HG02943 (cell line): ENCODE measurements around the gene GOLGA6D.
"Not testable (repeated sequence)": the region's sequence is repeated elsewhere in the genome, so short reads cannot be mapped to it uniquely, and the experiment has no call there.

Source experiments
- ATAC-seq: cut with Tn5 transposase; IDR thresholded peaks from one replicate; pipeline ENCODE4 v1.9.1; 2021; ENCODE audit warnings: mild to moderate bottlenecking, low read depth, moderate library complexity; ENCODE audit not compliant: unreplicated experiment

The GOLGA6D gene, protein sequence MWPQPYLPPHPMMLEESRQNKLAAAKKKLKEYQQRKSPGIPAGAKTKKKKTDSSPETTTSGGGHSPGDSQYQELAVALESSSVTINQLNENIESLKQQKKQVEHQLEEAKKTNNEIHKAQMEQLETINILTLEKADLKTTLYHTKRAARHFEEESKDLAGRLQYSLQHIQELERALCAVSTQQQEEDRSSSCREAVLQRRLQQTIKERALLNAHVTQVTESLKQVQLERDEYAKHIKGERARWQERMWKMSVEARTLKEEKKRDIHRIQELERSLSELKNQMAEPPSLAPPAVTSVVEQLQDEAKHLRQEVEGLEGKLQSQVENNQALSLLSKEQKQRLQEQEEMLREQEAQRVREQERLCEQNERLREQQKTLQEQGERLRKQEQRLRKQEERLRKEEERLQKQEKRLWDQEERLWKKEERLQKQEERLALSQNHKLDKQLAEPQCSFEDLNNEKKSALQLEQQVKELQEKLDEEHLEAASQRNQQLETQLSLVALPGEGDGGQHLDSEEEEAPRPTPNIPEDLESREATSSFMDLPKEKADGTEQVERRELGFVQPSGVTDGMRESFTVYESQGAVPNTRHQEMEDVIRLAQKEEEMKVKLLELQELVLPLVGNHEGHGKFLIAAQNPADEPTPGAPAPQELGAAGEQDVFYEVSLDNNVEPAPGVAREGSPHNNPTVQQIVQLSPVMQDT

DNA sequence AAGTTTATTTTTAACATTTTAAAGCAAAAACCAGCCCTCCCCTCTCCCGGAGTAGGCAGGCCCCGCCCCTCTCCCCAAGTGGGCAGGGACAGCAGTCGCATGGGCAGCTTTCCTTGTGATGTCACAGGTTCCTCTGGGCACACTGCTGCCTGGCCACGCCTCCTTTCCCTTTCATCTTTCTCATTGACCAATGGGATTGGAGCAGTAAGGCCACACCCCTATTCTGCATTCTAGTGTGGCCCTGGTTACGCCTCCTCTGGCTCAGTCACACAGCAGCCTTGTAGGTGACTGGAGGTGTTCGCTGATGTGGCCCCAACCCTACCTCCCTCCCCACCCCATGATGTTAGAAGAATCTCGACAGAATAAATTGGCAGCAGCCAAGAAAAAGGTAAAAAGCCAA lies at the start of gene GOLGA6D:
TSS of gene GOLGA6D (plus strand) at position 264 of the 400 bp plus-strand sequence. CDS start at position 305, 41 bp downstream.
- ATAC-seq = not testable (repeated sequence)

DNA sequence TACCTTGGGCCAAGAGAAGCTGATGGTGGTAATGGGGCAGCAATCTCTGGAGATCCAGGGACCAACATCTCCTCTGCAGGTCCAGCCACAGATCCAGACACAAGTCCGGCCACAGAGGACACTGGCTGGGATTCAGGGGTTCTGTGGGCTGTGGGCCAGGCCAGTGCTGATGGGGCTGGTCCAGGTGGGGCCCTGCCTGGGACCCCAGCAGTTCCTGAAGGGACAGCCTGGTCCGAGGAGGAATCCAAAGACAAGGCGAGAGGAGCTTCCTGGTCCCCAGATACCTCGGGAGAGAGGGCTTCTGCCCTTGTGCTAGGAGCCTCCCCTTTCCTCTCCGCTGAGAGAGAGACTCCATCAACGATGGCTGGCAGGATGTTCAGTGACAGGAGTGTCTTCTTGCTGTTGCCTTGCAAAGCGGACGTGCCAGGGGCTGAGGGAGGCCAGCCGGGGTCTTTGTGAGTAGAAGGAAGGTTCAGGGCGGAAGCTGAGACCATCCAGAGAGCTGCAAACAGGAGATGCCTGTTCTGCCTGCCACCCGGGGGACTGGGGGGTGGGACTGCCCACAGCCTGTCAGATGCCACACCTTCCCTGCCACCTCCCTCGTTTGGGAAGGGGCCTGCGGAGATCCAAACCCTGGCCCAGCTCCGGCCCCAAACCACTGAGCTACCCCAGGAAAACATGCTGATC lies 49.0 kb upstream of the GOLGA6D start:
- ATAC-seq = no peak

DNA sequence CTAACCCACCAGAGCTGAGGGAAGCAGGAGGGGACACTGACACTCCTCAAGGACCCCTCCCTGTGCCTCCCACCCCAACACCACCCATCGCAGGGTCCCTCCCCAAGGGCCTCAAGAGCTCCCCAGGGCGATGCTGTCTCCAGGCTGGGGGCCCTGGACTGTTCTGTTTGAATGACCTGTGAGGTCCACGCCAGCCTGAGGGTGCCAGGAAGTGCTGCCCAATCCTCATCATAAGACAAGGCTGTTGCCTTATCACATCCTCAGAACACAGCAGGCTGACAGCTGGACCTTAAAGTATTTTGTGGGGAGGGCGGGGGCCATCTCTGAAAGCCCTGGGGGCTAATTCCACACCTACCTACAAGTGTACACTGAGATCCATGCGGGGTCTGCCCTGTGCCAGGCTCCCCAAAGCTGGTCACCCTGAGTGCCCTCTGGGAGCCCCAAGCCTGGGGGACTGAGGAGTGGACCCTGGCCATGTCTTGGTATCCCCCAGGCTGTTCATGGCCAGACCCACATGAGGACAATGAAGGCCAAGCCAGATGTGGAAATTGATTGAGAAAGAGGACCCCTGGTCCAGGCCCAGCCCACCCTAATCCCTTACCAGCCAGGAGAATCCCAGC lies 48.3 kb upstream of the GOLGA6D start:
- ATAC-seq = no peak

DNA sequence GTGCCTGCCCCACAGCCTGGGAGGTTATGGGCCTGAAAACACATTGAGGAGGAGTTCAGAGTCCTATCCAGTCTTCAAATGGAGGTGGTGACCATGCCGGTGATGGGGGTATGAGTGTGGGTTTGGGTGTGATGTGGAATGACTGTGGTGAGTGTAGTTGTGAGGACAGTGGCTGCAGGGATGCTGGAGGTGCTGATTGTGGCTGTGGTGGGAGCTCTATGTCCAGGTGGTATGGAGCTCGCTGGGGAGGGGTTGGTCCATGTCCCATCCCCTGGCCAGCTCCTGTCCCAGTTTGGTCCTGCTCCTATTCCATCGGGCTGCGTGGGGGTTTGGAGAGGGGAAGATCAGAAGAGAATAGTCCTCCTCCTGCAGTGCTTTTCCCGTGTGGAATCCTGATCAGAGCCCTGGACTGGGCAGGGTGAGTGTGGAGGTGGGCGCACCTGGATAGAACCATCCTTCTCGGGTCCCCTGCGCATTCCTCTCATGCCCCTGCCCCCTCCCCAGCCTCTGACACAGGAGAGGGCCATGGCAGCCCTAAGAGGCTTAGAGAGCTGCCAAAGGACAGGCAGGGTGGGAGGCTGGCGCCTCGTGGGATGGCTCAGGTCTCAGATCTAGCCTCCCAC lies 47.5 kb upstream of the GOLGA6D start:
- ATAC-seq = no peak

DNA sequence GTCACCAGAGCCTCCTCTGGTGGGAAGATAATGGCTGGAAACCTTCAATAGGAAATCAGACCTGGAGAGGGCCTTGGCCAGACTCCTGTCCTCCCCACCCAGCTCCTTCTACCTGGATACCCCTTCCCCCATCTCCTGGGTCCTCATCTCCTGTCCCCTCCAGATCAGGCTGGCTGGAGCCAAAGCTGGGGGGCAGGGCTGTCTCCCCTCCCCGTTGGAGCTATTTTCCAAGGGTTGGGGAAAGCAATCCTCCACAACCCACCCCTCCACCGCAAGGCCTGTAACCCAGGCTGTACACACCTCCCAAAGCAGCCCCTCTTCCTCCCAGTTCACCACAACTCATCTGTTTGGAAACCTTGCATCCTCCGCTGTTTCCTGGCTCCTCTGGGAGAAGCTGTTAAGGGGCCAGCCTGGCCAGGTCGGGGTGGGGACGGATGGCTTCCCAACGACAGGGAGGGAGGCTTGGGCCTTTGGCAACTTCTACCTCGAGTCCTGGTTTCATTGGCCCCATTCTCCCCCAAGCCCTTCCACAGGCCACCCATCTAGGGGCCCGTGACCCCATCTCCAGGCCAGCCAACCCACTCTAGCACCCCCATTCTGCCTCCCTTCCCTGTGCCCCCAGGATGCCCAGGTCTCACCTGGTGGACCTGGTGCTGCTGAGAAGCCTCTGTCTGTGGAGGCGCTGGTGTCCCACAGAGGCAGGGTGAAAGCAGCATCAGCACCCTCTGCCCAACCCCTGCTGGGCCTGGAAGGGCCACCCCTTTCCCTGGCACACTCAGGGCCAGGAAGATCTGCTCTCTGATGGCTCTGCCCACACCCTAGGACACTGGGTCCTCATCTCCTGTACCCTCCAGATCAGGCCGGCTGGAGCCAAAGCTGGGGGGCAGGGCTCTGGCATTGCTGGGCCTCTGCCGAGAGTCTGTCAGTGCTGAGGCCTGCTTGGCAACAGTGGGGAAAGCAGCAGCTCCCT lies 46.6 kb upstream of the GOLGA6D start:
- ATAC-seq = no peak

DNA sequence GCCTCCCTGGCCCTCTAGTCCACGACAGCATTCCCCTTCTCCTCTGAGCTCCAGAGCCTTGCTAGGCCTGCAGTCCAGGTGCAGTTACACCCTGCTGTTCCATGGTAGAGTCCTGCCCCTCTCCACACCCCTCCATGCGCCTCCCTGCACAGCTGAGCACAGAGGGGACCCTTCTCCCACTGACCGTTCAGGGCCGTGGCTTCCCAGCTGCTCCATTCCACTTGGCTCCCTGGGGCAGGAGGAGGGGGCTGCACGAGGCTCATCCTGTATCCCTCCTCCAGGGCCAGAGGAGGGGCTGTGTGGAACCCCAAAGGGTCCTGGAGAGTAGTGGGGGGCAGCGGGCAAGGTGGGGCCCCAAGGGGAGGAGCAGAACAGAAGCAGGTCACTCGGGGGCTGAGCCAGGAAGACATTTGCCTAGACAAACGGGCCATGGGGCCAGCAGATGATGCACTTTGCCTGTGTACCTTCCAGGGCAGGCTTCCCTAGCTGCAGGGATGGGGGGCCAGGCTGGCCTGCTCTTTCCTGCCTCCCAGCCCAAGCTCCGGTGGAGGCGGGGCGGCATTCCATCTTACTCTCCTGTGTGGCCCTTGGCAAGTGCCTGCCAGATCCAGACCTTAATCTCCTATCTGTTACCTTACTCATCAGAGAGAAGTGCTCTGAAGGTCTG lies 45.2 kb upstream of the GOLGA6D start:
- no peak for ATAC-seq

DNA sequence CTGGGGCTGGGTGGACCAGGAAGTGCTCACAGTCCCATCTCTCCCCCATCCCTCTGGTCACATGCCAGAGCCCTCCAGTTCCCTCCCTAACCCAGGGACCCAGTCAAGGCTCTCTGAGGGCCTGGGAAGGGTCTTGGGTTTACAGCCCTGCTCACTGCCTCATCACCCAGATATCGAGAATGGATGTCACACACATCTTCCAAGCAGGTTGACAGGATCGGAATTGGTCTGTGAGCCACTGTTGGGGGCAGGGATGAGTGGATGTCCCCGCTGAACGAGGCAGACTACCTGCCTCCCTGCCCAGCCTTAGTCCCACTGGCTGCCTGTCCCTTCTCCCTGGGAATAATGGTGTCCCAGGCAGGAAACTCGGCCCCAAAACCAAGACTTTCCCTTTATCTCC lies 44.5 kb upstream of the GOLGA6D start:
- no peak for ATAC-seq

DNA sequence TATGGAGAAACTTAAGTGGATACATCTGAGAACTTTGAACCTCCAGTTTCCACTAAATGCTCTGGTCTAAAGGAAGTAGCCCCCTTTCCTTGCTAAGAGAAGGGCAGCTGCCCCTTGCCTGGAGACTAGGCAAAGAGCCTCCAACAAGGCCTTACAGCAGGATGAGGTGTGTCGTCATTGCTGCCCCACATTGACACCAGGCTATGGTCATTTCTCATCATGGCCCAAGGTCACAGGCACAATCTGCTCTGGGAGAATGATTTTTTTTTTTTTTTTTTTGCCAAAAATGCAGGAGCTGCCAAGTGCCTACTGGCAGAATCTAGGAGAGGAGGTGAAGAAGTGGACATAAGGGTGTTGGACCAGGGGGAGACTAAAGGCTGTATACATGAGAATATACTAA lies 36.9 kb upstream of the GOLGA6D start:
- ATAC-seq = not testable (repeated sequence)

DNA sequence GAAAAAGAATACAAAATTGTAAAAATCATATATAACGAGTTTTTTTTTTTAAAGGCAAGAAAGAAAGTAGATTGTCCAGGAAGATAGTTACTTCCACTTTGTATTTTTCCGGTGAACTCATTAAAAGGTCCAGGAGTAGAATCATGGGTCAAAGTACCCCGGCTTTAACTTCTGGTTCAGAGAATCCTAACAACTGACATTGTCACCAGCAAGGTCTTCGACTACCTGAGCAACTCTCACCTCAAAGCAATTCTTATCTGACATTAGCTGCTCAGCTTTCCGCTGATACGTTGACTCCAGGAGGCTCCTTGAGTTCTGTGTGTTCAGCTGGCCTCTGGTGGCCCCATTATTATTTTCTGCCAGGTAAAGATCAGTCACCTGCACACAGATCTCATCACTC lies 33.6 kb upstream of the GOLGA6D start:
- ATAC-seq = not testable (repeated sequence)

DNA sequence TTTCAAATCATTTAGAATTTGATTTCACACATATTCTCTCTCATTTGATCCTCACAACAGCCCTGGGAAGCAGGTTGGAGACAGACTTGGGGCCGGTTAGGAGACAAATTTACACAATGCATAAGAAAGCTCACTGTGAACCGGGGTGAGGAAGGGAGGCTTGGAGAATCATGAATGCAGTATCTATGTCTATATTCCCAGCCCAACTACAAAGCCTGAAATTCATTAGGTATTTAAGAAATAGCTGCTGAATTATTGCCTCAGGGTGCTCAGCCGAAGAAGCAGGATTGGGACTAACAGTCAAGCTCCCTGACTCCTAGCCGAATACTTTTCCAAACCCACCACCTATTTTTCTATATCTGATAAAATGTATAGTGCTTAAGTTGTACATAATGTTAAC lies 32.9 kb upstream of the GOLGA6D start:
- no peak for ATAC-seq

DNA sequence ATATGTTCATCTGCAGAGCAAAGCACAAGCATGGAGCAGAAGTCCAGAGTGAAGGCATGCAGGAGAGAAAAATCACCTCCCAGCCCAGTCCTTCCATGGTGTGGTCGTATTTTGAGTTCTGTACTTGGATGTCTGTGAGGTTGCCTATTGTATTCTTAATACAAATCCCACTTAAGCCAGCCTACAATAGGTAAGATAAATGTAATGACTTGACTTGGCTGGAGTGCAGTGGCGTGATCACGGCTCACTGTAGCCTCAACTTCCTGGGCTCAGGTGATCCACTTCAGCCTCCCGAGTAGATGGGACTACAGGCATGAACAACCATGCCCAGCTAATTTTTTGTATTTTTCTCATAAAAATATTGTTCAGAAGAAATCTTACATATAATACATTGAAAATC lies 31.3 kb upstream of the GOLGA6D start:
- not testable (repeated sequence) for ATAC-seq

DNA sequence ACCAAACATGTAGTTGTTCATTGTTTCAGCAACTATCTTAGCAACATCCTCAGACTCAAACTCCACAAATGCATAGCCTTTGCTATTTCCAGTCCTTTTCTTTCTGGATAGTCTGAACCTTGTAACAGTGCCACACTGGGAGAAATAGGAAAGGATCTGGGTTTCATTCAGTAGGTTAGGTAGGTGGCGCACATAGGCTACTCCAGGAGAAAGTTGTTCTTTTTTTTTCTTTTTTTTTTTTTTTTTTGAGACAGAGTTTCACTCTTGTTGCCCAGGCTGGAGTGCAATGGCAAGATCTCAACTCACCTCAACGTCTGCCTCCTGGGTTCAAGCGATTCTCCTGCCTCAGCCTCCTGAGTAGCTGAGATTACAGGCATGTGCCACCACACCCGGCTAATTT lies 30.4 kb upstream of the GOLGA6D start:
- ATAC-seq = not testable (repeated sequence)

DNA sequence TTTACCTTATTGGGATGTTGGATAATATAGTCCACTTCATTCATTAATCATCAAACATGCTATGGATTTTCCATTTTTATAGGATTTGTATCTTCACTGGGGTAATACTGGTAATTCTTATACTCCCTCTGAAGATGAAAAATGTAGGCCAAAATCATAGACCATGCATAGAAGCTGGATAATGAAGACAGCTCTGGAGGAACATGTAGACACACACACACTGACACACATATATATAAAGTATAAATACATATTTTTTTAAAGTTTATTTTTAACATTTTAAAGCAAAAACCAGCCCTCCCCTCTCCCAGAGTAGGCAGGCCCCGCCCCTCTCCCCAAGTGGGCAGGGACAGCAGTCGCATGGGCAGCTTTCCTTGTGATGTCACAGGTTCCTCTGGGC lies 24.6 kb upstream of the GOLGA6D start, which contains the start of gene GOLGA6C:
TSS of gene GOLGA6C (plus strand) at position 301 of the 400 bp plus-strand sequence. CDS start 265 bp downstream, outside the sequence.
- not testable (repeated sequence) for ATAC-seq

DNA sequence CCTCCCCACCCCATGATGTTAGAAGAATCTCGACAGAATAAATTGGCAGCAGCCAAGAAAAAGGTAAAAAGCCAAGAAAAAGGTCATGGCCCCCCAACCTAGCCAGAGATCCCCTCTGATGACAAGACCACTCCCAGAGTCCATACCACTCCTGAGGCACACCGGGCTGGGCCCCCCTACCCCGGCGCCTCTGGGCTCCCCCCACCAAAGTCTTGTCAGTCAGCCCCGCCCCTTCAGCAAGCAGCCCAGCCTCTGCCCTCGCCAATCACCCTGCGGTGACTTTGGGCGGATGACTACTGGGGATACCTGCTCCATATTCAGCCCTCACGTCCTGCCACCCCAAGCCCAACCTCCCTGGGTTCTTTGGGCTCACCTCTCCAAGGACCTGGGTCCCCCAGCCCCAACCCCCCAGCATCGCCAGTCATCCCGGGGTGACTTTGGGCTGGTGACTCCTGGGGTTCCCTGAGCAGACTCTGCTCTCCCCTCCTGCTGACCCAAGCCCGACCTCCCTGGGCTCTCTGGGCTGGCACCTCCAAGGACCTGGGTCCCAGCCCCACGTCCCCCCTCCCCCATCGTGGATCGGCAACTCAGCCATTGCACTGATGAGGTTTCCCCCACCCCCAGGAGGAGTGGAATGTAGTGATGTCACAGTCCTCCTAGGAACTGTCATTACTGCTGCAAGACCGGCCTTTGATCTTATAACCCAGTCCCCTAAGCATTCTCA lies 23.9 kb upstream of the GOLGA6D start:
- ATAC-seq = not testable (repeated sequence)

DNA sequence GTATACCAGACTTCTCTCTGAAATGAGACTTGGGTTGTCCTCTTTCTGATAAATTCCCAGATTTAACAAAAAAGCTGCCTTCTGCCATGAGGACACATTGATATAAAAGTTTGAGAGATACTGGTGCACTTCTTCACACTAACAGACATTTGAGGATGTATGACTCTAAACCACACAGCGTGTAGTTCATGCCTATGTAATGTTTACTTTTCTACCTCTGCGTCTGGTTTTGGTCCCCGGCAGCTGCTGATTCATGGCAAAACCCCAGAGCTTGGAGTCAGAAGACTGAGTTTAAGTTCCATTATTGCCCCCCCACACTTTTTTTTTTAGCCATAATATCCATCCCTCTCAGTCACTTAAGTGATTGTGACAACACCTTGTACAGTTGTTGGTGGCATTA lies 22.8 kb upstream of the GOLGA6D start:
- ATAC-seq = not testable (repeated sequence)

DNA sequence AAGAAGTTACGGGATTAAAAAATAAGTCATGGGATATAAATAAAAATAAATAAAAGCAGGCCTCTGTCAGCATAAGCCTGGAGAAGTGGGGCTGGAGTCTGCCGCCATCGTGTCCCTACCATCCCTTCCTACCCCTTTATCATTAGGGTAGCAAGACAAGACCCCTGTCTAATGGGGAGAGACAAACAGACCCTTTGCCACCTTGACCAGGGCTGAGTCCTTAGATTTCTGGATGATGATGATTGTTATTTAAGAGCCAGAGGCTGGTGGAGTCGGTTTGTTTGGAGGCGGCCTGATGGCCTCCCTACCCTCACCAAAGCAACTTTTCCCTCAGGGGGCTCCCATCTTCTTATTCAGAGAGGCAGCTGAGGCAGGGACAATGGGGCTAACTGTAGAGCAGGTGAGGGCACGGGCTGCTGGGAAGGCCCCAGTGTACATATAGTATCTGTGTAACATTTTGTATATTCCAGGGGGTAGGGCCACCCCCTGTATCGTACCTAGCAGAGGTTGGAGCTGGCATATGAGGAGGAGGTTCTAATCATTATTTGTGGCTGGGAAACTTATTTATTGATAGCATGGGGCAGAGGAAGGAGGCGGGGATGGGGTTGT lies 8.8 kb upstream of the GOLGA6D start:
- not testable (repeated sequence) for ATAC-seq

DNA sequence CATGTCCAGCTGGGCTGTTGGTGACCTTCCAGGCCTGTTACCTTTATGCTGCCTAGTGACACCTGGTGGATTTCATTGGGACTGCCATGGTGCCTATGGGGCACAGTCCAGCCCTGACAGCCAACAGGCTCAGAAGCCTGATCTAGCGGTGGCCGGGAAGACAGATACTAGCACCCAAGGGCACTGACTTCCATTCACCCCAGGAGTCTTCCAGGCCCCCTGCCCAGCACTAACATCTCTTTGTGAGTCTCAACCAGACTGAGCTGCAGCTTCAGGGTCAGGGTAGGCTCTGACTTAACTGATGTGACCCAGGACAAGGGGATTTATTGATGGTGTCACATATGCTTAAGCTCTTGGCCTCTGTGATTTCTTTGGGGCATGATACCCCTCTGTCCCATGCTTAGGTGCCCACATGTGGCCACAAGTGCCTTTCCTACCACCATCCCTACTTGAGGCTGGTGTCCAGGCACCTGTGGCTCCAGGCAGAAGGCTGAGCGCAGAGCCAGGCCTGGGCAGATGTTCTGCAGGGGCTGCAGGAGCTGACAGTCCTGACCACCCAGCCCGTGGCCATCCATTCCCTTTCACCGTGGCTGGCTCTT lies 8.0 kb upstream of the GOLGA6D start:
- not testable (repeated sequence) for ATAC-seq
